ENCODE measurements around the gene UBC.

UBC gene

DNA sequence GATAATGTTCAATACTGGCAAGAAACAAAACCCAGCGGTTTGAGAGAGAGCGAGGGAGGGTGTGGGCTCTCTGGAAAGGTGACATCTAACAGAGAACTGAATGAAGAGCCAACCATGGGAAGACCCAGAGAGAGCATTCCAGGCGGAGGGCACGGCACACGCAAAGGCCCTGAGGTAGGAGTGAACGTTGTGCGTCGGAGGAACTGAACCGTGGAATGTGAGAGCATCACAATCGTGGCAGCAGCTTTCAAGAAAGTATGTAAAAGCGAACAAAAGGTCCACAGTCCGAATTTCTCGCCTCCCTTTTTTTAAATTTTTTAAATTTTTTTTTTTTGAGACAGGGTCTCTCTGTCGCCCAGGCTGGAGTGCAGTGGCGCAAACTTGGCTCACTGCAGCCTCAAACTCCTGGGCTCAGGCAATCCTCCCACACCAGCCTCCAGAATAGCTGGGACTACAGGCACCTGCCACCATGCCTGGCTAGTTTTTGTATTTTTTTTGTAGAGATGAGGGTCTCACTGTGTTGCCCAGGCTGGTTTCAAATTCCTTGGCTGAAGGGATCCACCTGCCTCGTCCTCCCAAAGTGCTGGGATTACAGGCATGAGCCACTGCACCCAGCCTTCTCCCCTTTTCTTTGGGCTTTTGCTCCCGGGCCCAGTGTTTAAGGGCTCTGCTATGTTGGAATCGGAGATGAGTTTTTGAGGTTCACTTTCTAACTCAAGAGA, 35.5 kb downstream of the UBC start (continued):
- TF ChIP-seq ZFP30 (CRISPR knock-in tag; IDR thresholded peaks at IDR 0.05) (no peak), SNAI2 (CRISPR knock-in tag; IDR thresholded peaks at IDR 0.05) (no peak)

DNA sequence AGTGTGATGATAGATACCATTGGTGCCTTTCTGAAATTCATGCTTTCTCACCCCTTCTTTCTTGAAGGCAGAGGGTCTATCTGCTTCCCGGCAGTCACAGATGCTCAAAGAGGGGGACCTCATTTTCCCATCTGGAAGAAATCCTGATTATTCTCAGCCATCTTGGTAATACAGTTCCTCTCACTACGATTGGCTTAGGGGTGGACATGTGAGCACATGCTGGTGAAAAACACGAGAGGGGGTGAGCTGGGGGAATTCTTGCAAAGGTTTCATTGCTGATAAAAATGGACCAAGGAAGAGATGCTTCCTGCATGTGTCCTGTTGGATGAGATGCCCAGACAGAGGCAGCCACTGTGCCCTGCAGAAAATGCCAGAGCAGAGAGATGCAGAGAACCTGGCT, 37.0 kb downstream of the UBC start:
- ATAC-seq = no peak
- TF ChIP-seq GLIS3 (CRISPR knock-in tag; IDR thresholded peaks at IDR 0.05) (no peak), ESRRG (CRISPR knock-in tag; IDR thresholded peaks at IDR 0.05) (no peak), ZFP3 (CRISPR knock-in tag; IDR thresholded peaks at IDR 0.05) (no peak), PPARA (CRISPR knock-in tag; IDR thresholded peaks at IDR 0.05; ENCODE audit: borderline replicate concordance) (no peak), ZFP30 (CRISPR knock-in tag; IDR thresholded peaks at IDR 0.05) (no peak), TOX (CRISPR knock-in tag; IDR thresholded peaks at IDR 0.05; ENCODE audit: borderline replicate concordance) (no peak)

DNA sequence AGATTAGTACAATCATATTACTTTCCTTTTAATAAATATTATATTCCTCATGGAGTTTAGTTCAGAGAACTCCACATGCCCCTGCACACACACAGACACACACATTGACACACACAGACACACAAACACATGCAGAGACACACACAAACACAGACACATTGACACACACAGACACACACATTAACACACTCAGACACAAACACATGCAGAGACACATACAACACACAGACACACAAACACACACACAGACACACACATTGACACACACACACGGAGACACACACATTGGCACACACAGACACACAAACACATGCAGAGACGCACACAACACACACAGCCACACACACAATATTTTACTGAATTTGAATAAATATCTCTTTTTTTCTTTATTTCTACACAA, 38.3 kb downstream of the UBC start:
- ATAC-seq = no peak

DNA sequence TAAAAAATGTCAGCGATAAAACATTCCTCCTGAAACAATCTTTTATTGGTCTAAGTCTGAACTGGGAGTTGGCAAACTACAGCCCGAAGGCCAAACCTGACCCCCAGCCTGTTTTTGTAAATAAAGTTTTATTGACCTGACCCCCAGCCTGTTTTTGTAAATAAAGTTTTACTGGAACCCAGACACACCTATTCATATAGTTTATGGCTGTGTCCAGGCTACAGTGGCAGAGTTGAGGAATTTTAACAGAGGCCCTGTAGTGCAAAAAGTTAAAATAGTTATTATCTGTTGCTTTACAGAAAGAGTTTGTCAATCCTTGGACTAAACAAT, 38.7 kb downstream of the UBC start:
- no peak for ATAC-seq
- TF ChIP-seq ESRRG (CRISPR knock-in tag; IDR thresholded peaks at IDR 0.05) (no peak), PPARA (CRISPR knock-in tag; IDR thresholded peaks at IDR 0.05; ENCODE audit: borderline replicate concordance) (no peak), BACH2 (CRISPR knock-in tag; IDR thresholded peaks at IDR 0.05; ENCODE audit: borderline replicate concordance) (no peak), CSDC2 (CRISPR knock-in tag; IDR thresholded peaks at IDR 0.05) (no peak), ZFP3 (CRISPR knock-in tag; IDR thresholded peaks at IDR 0.05) (no peak), ISL1 (CRISPR knock-in tag; IDR thresholded peaks at IDR 0.05) (no peak), ZNF565 (CRISPR knock-in tag; conservative IDR thresholded peaks at IDR 0.05; ENCODE audit: low read depth) (no peak), ARNTL (CRISPR knock-in tag; IDR thresholded peaks at IDR 0.05; ENCODE audit: borderline replicate concordance, low read depth) (no peak), ZFP30 (CRISPR knock-in tag; IDR thresholded peaks at IDR 0.05) (no peak), TOX (CRISPR knock-in tag; IDR thresholded peaks at IDR 0.05; ENCODE audit: borderline replicate concordance) (no peak), GLIS3 (CRISPR knock-in tag; IDR thresholded peaks at IDR 0.05) (no peak), SNAI2 (CRISPR knock-in tag; IDR thresholded peaks at IDR 0.05) (no peak), ZNF8 (CRISPR knock-in tag; IDR thresholded peaks at IDR 0.05) (no peak), ZNF70 (CRISPR knock-in tag; IDR thresholded peaks at IDR 0.05) (no peak)
- TF ChIP-seq, protein P1, sequence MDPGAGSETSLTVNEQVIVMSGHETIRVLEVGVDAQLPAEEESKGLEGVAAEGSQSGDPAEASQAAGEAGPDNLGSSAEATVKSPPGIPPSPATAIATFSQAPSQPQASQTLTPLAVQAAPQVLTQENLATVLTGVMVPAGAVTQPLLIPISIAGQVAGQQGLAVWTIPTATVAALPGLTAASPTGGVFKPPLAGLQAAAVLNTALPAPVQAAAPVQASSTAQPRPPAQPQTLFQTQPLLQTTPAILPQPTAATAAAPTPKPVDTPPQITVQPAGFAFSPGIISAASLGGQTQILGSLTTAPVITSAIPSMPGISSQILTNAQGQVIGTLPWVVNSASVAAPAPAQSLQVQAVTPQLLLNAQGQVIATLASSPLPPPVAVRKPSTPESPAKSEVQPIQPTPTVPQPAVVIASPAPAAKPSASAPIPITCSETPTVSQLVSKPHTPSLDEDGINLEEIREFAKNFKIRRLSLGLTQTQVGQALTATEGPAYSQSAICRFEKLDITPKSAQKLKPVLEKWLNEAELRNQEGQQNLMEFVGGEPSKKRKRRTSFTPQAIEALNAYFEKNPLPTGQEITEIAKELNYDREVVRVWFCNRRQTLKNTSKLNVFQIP (CRISPR knock-in tag; IDR thresholded peaks at IDR 0.05; ENCODE audit: borderline replicate concordance, low read depth) = no peak
- TF ChIP-seq, protein P2, sequence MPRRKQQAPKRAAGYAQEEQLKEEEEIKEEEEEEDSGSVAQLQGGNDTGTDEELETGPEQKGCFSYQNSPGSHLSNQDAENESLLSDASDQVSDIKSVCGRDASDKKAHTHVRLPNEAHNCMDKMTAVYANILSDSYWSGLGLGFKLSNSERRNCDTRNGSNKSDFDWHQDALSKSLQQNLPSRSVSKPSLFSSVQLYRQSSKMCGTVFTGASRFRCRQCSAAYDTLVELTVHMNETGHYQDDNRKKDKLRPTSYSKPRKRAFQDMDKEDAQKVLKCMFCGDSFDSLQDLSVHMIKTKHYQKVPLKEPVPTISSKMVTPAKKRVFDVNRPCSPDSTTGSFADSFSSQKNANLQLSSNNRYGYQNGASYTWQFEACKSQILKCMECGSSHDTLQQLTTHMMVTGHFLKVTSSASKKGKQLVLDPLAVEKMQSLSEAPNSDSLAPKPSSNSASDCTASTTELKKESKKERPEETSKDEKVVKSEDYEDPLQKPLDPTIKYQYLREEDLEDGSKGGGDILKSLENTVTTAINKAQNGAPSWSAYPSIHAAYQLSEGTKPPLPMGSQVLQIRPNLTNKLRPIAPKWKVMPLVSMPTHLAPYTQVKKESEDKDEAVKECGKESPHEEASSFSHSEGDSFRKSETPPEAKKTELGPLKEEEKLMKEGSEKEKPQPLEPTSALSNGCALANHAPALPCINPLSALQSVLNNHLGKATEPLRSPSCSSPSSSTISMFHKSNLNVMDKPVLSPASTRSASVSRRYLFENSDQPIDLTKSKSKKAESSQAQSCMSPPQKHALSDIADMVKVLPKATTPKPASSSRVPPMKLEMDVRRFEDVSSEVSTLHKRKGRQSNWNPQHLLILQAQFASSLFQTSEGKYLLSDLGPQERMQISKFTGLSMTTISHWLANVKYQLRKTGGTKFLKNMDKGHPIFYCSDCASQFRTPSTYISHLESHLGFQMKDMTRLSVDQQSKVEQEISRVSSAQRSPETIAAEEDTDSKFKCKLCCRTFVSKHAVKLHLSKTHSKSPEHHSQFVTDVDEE (CRISPR knock-in tag; IDR thresholded peaks at IDR 0.05) = no peak
- TF ChIP-seq, protein P3, sequence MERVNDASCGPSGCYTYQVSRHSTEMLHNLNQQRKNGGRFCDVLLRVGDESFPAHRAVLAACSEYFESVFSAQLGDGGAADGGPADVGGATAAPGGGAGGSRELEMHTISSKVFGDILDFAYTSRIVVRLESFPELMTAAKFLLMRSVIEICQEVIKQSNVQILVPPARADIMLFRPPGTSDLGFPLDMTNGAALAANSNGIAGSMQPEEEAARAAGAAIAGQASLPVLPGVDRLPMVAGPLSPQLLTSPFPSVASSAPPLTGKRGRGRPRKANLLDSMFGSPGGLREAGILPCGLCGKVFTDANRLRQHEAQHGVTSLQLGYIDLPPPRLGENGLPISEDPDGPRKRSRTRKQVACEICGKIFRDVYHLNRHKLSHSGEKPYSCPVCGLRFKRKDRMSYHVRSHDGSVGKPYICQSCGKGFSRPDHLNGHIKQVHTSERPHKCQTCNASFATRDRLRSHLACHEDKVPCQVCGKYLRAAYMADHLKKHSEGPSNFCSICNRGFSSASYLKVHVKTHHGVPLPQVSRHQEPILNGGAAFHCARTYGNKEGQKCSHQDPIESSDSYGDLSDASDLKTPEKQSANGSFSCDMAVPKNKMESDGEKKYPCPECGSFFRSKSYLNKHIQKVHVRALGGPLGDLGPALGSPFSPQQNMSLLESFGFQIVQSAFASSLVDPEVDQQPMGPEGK (CRISPR knock-in tag; IDR thresholded peaks at IDR 0.05; ENCODE audit: borderline replicate concordance) = no peak

More for the DNA sequence above, 38.3 kb downstream of the UBC start:
- TF ChIP-seq, protein P1 (CRISPR knock-in tag; IDR thresholded peaks at IDR 0.05; ENCODE audit: borderline replicate concordance, low read depth) = no peak
- no peak for TF ChIP-seq ZC3H10 (CRISPR knock-in tag; IDR thresholded peaks at IDR 0.05)
- no peak for TF ChIP-seq OSR1 (CRISPR knock-in tag; IDR thresholded peaks at IDR 0.05)
- TF ChIP-seq, protein P4, sequence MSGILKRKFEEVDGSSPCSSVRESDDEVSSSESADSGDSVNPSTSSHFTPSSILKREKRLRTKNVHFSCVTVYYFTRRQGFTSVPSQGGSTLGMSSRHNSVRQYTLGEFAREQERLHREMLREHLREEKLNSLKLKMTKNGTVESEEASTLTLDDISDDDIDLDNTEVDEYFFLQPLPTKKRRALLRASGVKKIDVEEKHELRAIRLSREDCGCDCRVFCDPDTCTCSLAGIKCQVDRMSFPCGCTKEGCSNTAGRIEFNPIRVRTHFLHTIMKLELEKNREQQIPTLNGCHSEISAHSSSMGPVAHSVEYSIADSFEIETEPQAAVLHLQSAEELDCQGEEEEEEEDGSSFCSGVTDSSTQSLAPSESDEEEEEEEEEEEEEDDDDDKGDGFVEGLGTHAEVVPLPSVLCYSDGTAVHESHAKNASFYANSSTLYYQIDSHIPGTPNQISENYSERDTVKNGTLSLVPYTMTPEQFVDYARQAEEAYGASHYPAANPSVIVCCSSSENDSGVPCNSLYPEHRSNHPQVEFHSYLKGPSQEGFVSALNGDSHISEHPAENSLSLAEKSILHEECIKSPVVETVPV (CRISPR knock-in tag; IDR thresholded peaks at IDR 0.05) = no peak
- TF ChIP-seq CSDC2 (CRISPR knock-in tag; IDR thresholded peaks at IDR 0.05) = no peak
- TF ChIP-seq, protein P3 (CRISPR knock-in tag; IDR thresholded peaks at IDR 0.05; ENCODE audit: borderline replicate concordance) = no peak
- no peak for TF ChIP-seq GLIS3 (CRISPR knock-in tag; IDR thresholded peaks at IDR 0.05)
- TF ChIP-seq ZNF565 (CRISPR knock-in tag; conservative IDR thresholded peaks at IDR 0.05; ENCODE audit: low read depth) = no peak
- no peak for TF ChIP-seq BACH2 (CRISPR knock-in tag; IDR thresholded peaks at IDR 0.05; ENCODE audit: borderline replicate concordance)
- no peak for TF ChIP-seq RARB (CRISPR knock-in tag; IDR thresholded peaks at IDR 0.05)
- TF ChIP-seq ARNTL (CRISPR knock-in tag; IDR thresholded peaks at IDR 0.05; ENCODE audit: borderline replicate concordance, low read depth) = no peak
- TF ChIP-seq ISL1 (CRISPR knock-in tag; IDR thresholded peaks at IDR 0.05) = no peak
- no peak for TF ChIP-seq PPARA (CRISPR knock-in tag; IDR thresholded peaks at IDR 0.05; ENCODE audit: borderline replicate concordance)

All from SK-N-SH treated with all-trans-retinoic acid at 6 μM for 48 hours (cell line).